ENCODE data around the gene RYR2.

DNA sequence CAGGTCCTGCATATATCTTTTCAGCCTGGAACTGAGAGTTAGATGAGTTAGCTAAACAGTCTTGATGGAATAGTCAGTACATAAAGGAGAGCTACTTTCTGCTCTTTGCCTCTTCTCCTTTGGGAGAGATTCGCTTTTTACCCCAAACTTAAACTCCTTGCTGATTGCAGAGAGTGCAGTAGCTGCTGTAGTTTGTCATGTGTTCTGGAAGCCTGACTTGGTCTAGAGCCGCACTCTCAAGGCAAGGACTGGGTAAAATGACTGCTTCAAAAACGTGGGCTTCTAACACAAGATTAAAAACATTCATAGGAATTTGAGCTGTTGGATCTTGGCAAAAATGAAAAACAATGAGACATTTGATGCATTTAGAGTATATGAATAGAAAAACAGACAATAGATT is 351.6 kb downstream of the RYR2 start:
- TF ChIP-seq, protein P1, sequence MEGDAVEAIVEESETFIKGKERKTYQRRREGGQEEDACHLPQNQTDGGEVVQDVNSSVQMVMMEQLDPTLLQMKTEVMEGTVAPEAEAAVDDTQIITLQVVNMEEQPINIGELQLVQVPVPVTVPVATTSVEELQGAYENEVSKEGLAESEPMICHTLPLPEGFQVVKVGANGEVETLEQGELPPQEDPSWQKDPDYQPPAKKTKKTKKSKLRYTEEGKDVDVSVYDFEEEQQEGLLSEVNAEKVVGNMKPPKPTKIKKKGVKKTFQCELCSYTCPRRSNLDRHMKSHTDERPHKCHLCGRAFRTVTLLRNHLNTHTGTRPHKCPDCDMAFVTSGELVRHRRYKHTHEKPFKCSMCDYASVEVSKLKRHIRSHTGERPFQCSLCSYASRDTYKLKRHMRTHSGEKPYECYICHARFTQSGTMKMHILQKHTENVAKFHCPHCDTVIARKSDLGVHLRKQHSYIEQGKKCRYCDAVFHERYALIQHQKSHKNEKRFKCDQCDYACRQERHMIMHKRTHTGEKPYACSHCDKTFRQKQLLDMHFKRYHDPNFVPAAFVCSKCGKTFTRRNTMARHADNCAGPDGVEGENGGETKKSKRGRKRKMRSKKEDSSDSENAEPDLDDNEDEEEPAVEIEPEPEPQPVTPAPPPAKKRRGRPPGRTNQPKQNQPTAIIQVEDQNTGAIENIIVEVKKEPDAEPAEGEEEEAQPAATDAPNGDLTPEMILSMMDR (IDR thresholded peaks at IDR 0.05) = no peak
- TF ChIP-seq POLR2A (IDR thresholded peaks at IDR 0.05) = no peak
